Measurements from ENCODE around the gene MOCS1. TPM values are rescaled to one million over a fixed set of nuclear protein-coding genes. Genes with fewer than 3 reads are reported as not detected.

MOCS1 gene
- total RNA-seq, 2 experiments from 2014 or later: 0.84 to 1.4 TPM

- ChIA-PET CTCF (no interaction called here), POLR2A (no interaction called here)
These were observed 16.0 kb upstream of the MOCS1 start for GRCh38 chr6:39950125-39950720.

GRCh38 chr6:39948199-39948791 lies 14.0 kb upstream of the MOCS1 start:
- ChIA-PET POLR2A (no interaction called here), CTCF (no interaction called here)

- ChIA-PET POLR2A (no interaction called here), CTCF (no interaction called here)
These were observed 13.4 kb upstream of the MOCS1 start for GRCh38 chr6:39947611-39948068.

GRCh38 chr6:39945626-39946025 lies 11.4 kb upstream of the MOCS1 start:
- ChIA-PET CTCF (no interaction called here), POLR2A (no interaction called here)

GRCh38 chr6:39942903-39943580 lies 8.8 kb upstream of the MOCS1 start:
- POLR2A ChIA-PET: no interaction called here
- CTCF ChIA-PET: no interaction called here

- ChIA-PET POLR2A (no interaction called here), CTCF (no interaction called here)
These were observed 7.6 kb upstream of the MOCS1 start for GRCh38 chr6:39941820-39942219.

GRCh38 chr6:39941138-39941537 lies 6.9 kb upstream of the MOCS1 start:
- ChIA-PET POLR2A (no interaction called here), CTCF (no interaction called here)

GRCh38 chr6:39938773-39939654 lies 4.8 kb upstream of the MOCS1 start:
- ChIA-PET CTCF (no interaction called here), POLR2A (no interaction called here)

GRCh38 chr6:39937686-39938333 lies 3.5 kb upstream of the MOCS1 start:
- ChIA-PET CTCF (no interaction called here), POLR2A (no interaction called here)

- ChIA-PET CTCF (no interaction called here), POLR2A (no interaction called here)
These were observed 2.6 kb upstream of the MOCS1 start for GRCh38 chr6:39936857-39937256.

- ChIA-PET POLR2A (no interaction called here), CTCF (no interaction called here)
These were observed 979 bp upstream of the MOCS1 start for GRCh38 chr6:39935241-39935640.

GRCh38 chr6:39933669-39934130 lies 562 bp downstream of the MOCS1 start:
- ChIA-PET POLR2A (no interaction called here), CTCF (no interaction called here)

- CTCF ChIA-PET: no interaction called here
- POLR2A ChIA-PET: no interaction called here
These were observed 1.8 kb downstream of the MOCS1 start for GRCh38 chr6:39932386-39932910.

GRCh38 chr6:39931607-39932006 lies 2.7 kb downstream of the MOCS1 start:
- CTCF ChIA-PET: no interaction called here
- POLR2A ChIA-PET: no interaction called here

GRCh38 chr6:39930540-39930939 lies 3.7 kb downstream of the MOCS1 start:
- CTCF ChIA-PET: no interaction called here
- POLR2A ChIA-PET: no interaction called here

GRCh38 chr6:39929733-39930461 lies 4.4 kb downstream of the MOCS1 start:
- CTCF ChIA-PET: no interaction called here
- POLR2A ChIA-PET: no interaction called here

GRCh38 chr6:39929039-39929732 lies 5.1 kb downstream of the MOCS1 start:
- CTCF ChIA-PET: no interaction called here
- POLR2A ChIA-PET: no interaction called here

GRCh38 chr6:39927159-39927558 lies 7.1 kb downstream of the MOCS1 start:
- POLR2A ChIA-PET: no interaction called here
- CTCF ChIA-PET: no interaction called here

- CTCF ChIA-PET: no interaction called here
These were observed 7.6 kb downstream of the MOCS1 start for GRCh38 chr6:39926668-39927067.

More at GRCh38 chr6:39926668-39927067, 7.6 kb downstream of the MOCS1 start:
- POLR2A ChIA-PET: no interaction called here

All from activated CD8-positive, alpha-beta memory T cell treated with anti-CD3 and anti-CD28 coated beads for 36 hours (primary cell).